HG02973 (cell line): ENCODE results near the gene ERCC3.
A peak's percentile ranks its signal among the peaks of the same experiment; 100 is the strongest.
"Not testable (repeated sequence)": the region's sequence is repeated elsewhere in the genome, so short reads cannot be mapped to it uniquely, and the experiment has no call there.

Source experiments
- ATAC-seq: cut with Tn5 transposase; IDR thresholded peaks from one replicate; pipeline ENCODE4 v1.9.1; 2021; ENCODE audit warnings: moderate library complexity; ENCODE audit not compliant: unreplicated experiment

ERCC3 gene

GRCh38 chr2:127227264-127227660 is 66.7 kb downstream of the ERCC3 start:
- not testable (repeated sequence) for ATAC-seq

DNA sequence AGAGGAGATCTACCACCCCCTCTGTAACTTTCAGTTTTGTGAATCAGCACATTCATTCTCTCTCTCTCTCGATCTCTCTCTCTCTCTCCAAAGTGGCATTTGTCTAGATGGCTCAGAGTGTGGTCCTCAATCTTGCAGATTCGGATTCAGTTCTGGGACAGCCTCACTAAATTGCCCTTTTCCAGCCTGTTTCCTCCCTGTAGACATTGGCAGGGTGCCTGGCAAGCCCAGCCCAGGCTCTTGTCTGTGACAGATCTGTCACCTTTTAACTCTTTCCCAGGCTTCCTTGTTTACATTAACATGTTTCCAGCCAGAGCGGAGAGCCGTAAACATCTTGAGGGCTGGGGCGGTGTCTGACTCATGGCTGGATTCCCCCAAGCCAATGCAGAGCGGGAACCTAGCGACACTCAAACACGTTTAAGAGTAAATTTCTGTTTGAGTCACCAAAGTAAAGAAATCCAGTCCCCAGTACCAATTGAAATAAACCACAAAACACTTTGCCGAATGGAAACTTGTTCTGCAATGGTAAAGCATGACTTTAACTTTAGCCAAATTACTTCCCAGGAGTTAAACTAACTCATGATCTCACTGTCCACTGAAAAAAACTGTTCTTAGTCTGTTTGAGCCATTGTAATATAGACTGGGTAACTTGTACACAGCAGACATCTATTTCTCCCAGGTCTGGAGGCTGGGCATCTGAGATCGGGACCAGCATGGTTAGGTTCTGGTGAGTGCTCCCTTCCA is 67.3 kb downstream of the ERCC3 start:
- peak; percentile 91 for ATAC-seq

DNA sequence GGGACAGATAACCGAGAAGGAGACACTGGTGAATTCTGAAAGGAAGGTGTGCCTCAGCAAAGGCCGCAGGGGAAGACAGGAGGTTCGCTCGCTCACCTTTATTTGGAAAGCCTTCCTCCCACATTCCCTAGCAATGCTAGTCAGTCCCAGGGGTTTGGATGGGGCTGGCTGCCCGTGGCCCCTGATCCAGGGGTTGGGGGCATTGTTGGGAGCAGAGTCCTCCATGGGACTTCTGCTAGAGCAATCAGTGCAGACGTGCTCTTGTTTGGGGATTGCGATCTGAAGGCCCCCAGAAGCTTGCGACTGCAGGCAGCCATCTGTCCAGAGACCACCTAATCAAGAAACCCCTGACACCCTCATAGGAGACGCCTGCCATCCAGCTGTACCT is 67.8 kb downstream of the ERCC3 start:
- ATAC-seq = no peak

- ATAC-seq = no peak
Observed at GRCh38 chr2:127225186-127225960, 68.6 kb downstream of the ERCC3 start.

DNA sequence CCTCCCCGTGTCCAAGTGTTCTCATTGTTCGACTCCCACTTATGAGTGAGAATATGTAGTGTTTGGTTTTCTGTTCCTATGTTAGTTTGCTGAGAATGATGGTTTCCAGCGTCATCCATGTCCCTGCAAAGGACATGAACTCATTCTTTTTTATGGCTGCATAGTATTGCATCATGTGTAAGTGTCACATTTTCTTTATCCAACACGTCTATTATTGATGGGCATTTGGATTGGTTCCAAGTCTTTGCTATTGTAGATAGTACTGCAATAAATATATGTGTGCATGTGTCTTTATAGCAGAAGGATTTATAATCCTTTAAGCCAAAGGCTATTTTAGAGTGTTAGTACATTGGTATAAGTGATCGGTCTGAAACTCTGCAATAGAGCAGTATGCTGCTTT is 69.8 kb downstream of the ERCC3 start:
- ATAC-seq = not testable (repeated sequence)

DNA sequence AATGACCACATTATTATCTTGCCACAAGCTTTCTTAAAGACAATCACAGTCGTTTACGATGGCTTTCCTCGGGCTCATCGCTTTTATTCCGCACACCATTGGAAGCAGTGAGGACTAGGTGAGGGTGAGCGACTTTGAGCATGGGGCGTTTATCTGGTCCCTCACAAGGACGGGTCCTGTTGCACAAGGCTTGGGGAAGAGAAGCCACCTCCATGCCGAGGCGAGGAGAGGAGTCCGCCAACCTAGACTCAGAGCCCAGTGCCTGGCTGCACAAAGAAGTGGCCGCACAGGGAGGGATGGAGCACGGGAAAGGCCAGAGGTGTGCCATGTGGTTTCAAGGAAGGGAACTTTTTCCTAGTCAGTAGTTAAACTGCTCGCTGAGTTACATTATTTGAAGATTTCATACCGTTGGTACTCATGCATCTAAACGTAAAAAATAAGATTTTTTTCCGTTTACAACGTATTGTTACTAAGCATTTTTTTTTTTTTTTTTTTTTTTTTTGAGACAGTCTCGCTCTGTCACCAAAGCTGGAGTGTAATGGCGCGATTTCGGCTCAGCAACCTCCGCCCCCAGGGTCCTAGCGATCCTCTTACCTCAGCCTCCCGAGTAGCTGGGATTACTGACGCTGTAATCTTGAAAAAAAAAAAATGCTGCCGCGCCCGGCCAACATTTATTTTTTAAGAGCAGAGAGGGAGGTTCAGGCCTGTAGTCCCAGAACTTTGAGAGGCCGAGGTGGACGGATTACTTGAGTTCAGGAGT is 73.0 kb downstream of the ERCC3 start:
- ATAC-seq = no peak

DNA sequence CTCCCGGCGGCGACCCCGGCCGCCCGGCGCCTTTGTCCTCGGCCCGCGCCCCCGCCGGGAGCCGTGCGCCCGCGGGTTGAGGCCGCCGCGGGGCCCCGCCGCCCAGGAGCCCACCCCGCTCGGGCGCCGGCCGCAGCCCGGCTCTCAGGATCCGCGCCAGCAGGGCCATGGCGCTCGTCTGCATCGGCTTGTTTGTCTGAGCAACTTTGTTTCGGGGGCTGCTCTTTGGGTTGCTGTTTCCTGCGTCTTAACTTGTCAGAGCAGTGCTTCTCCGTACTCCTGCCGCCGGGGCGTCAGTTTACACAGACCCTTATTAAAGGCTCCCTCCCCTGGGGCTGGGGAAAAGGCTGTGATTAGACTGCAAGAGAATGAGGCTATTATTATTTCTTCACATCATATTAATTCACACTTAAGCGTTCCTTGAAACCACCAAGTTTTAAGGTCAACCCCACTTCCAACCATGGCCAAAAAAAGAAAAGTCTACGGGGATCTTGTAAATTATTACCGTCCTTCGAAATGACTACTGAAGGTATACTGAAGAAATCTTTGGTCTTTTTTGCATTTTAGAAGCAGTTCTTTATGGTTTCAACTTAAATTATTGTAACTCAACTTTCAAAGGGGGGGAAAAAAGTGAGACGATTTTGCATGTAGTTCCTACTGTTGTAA is 73.7 kb downstream of the ERCC3 start, which contains the start of gene CYP27C1:
TSS of gene CYP27C1 (minus strand) at position 198 of the 666 bp plus-strand sequence. CDS start at position 169, 29 bp downstream.
- ATAC-seq = no peak

DNA sequence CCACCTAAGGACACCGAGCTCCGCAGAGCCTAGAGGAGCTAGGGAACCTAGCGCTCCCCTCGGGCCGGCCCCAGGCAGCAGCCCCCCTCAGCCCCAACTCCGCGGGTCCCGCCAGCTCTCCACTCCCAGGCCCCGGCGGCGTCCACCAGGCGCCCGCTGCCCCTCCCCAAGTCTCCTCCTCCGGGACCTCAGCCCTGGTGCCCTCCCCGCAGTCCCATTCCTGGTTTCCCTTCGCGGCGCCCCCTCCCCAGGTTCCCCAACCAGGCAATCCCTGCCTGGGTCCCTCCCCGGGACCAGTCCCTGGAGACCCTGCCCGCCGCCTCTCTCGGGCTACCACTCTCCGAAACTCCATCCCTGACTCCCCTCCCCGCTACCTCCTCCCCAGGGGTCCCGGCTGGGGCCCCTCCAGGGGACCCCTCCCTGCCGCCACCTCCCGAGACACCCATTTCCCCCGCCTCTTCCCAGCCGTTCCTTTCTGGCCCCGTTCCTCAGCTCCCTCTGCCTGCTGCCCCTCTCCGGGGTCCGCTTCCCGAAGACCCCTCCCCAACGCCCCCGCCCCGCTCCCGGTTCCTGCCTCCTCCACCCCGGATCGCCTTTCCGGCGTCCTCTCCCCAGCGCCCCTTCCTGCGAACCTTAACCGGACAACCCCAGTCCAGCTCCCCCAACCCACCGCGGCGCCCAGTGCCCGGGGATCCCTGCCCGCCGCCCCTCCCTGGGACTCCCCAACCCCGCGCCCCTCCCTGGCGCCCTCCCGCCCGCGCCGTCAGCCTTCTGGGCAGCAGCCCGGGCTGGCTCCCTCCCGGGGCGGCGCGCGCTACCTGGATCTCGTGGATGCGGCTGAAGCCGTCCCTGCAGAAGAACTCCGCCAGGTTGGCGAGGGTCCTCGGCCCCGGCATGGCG is 74.5 kb downstream of the ERCC3 start:
- no peak for ATAC-seq

DNA sequence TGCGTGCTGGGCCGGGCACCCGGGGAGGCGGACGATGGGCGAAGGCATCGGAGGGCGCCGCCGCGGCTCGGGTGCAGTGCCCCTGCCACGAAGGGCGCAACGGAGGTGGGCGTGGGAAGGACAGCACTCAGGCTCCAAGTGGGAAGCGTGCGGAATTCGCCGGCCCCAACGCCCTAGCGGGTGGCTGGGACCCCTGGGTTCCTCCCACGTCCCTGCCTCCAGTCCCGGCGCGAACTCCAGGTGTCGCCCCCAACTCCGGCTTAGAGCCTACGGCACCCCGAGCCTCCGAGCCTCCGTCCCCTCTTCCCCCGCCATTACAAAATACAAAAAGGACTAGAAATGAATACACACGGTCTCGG is 75.2 kb downstream of the ERCC3 start:
- ATAC-seq = no peak

DNA sequence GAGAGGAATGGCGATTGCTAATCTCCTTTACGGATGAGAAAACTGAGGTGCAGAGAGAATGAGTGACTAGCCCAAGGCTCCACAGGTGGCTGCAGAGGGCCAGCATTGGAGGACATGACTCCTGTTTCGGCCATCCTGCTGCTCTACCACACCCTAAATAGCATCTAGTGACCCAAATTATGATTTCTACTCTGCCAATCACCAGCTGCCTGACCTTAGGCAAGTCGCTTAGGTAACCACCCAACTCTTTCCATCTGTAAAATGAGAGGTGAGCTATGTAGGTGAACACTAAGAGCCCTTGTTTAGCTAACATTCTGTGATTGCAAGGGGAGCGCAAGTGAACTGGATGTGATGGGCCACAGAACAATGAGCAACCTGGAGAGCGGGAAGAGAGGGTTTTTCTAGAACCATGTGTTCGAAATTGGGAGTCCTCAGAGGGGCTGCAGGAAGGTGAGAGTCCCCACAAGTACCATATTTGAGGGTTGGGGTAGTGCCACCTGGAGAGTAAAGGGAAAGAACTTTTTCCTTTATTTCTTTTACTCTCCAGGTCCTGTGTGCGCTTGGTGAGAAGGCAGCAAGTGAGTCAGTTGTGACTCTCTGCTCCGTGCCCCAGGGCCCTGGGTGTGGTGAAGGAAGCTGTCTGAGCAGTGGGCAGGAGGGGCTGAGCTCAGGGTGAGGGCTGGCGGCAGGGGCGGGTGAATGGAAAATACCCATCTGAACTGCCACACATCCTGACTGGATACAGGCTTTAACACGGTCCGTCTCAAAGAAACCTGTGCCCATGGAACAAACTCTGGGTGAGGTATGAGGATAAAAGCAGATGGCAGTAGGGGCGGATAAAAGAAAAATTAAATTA is 76.2 kb downstream of the ERCC3 start:
- no peak for ATAC-seq

- ATAC-seq = no peak
Observed at GRCh38 chr2:127216593-127216992, 77.4 kb downstream of the ERCC3 start.

- ATAC-seq = no peak
Observed at GRCh38 chr2:127216095-127216494, 77.8 kb downstream of the ERCC3 start.

DNA sequence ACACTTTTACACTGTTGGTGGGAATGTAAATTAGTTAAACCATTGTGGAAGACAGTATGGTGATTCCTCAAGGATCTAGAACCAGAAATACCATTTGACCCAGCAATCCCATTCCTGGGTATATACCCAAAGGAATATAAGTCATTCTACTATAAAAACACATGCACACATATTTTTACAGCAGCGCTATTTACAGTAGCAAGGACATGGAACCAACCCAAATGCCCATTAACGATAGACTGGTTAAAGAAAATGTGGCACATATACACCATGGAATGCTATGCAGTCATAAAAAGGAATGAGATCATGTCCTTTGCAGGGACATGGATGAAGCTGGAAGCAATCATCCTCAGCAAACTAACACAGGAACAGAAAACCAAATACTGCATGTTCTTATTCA is 79.7 kb downstream of the ERCC3 start:
- ATAC-seq = not testable (repeated sequence)

DNA sequence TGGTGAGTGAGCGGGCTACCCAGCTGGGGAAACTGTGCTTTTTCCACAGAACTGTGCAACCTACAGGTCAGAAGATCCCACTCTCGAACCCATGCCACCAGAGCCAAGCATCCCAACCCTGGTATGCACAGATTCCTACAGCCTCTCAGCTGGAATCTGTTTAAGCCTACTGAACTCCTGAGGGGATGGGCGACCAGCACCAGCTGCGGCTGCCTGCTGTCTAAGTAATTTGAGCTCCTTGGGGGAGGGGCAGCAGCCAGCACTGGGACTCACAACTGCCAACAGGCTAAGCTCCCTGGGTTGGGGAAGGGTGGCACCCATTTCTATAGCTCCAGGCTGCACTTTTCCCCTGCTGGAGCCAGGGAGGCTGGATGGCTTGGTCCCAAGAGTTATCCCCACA is 85.6 kb downstream of the ERCC3 start:
- no peak for ATAC-seq
